ENCODE results near the gene SLC39A11.

- peak; percentile 35; the same call in 1 of the 2 replicates for TF ChIP-seq CTCF (IDR thresholded peaks at IDR 0.05)
- no peak for TF ChIP-seq MAX (IDR thresholded peaks at IDR 0.05; ENCODE audit: low read depth)
- TF ChIP-seq NRF1 (IDR thresholded peaks at IDR 0.05; ENCODE audit: low read depth, low read length): no peak
- no peak for TF ChIP-seq RCOR1 (IDR thresholded peaks at IDR 0.05; ENCODE audit: low read length)
- TF ChIP-seq TAF1 (IDR thresholded peaks at IDR 0.05; ENCODE audit: borderline replicate concordance, low read depth, low read length): no peak
Observed at GRCh38 chr17:72602517-72603419, 489.7 kb downstream of the SLC39A11 start.
